ENCODE data around the gene SLC6A20. TPM values are rescaled to one million over a fixed set of nuclear protein-coding genes. Genes with fewer than 3 reads are reported as not detected.

The SLC6A20 gene
- total RNA-seq, 1 experiment from 2014 or later = 0.09 TPM

DNA sequence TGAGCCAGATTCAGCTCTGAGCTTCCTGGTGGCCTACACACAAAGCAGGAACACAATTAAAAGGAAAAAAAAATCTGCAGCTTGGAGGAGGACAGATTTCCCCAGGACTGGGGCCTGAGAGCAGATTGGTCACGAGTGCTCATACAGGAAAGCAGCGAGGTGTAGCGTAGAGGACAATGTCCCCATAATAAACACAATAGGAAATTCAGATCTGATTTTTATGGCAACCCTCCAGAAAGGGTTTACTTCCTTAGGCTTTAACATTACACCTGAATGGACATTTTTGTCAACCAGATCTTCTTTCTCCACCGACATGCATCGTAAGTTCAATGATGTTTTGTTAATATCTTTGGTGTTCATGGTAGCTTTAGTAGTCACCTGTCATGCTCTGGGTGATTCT, 23.3 kb downstream of the SLC6A20 start:
- Histone ChIP-seq H3K14ac (ENCODE audit: insufficient read depth, low read length) (no peak overlapping the region), H3K56ac (ENCODE audit: insufficient read length, low read depth, low read length) (no peak overlapping the region), H3K27me3 (ENCODE audit: insufficient read depth, low read length) (no peaks in the 10 kb centered on the region), H2BK120ac (ENCODE audit: low read depth, low read length, poor library complexity, severe bottlenecking) (no peak overlapping the region), H4K20me1 (ENCODE audit: control insufficient read depth, insufficient read depth, insufficient read length) (no peaks in the 10 kb centered on the region), H2BK15ac (ENCODE audit: low read depth, low read length) (no peak overlapping the region), H2BK5ac (ENCODE audit: insufficient read length, low read length) (no peak overlapping the region), H3K23me2 (ENCODE audit: insufficient read length, low read depth, low read length, poor library complexity, severe bottlenecking) (no peaks in the 10 kb centered on the region), H3T11ph (ENCODE audit: low read length) (no peak overlapping the region), H2BK12ac (ENCODE audit: insufficient read length, low read depth, low read length) (no peak overlapping the region), H3K9ac (ENCODE audit: extremely low read depth, insufficient read length, low read length) (no peak overlapping the region), H4K91ac (ENCODE audit: insufficient read length, low read depth, low read length) (no peak overlapping the region), H3K23ac (ENCODE audit: insufficient read length, low read depth, low read length) (no peak overlapping the region), H3K79me2 (ENCODE audit: insufficient read depth, low read length) (no peaks in the 10 kb centered on the region), H2BK20ac (ENCODE audit: low read depth, low read length, poor library complexity, severe bottlenecking) (no peak overlapping the region), H4K5ac (ENCODE audit: insufficient read length, low read depth, low read length) (no peak overlapping the region), H3K4me1 (ENCODE audit: insufficient read depth, low read length) (no peaks in the 10 kb centered on the region), H3K9me3 (ENCODE audit: control insufficient read depth, low read depth, low read length) (no peaks in the 10 kb centered on the region), H3K79me1 (ENCODE audit: insufficient read depth, low read depth, low read length, poor library complexity, severe bottlenecking) (no peaks in the 10 kb centered on the region), H3K4me2 (ENCODE audit: insufficient read depth, insufficient read length, low read length) (no peak overlapping the region), H4K8ac (replicated peaks; ENCODE audit: insufficient read length, low read depth, low read length) (no peak overlapping the region), H2AK5ac (ENCODE audit: insufficient read length, low read length) (no peak overlapping the region), H3K27ac (ENCODE audit: insufficient read length, low read depth, low read length) (no peak overlapping the region), H3K18ac (ENCODE audit: insufficient read length, low read depth, low read length) (no peak overlapping the region), H2AFZ (ENCODE audit: low read length) (no peak overlapping the region), H3K4ac (ENCODE audit: low read depth, low read length) (no peak overlapping the region)
- peak; percentile 6 for DNase-seq
- H3K4me1 Mint-ChIP-seq = peaks cover 11 to 16% of the 10 kb centered on the region in 2 experiments
- no peak overlapping the region for H3K4me3 Mint-ChIP-seq
- TF ChIP-seq, protein P1, sequence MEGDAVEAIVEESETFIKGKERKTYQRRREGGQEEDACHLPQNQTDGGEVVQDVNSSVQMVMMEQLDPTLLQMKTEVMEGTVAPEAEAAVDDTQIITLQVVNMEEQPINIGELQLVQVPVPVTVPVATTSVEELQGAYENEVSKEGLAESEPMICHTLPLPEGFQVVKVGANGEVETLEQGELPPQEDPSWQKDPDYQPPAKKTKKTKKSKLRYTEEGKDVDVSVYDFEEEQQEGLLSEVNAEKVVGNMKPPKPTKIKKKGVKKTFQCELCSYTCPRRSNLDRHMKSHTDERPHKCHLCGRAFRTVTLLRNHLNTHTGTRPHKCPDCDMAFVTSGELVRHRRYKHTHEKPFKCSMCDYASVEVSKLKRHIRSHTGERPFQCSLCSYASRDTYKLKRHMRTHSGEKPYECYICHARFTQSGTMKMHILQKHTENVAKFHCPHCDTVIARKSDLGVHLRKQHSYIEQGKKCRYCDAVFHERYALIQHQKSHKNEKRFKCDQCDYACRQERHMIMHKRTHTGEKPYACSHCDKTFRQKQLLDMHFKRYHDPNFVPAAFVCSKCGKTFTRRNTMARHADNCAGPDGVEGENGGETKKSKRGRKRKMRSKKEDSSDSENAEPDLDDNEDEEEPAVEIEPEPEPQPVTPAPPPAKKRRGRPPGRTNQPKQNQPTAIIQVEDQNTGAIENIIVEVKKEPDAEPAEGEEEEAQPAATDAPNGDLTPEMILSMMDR (conservative IDR thresholded peaks at IDR 0.05) = no peak
- H3K9me3 Mint-ChIP-seq = peaks cover 0 to 2% of the 10 kb centered on the region in 2 experiments; a peak in 1 of 5 replicates
- no peaks in the 10 kb centered on the region; a peak in 2 of 7 replicates for H3K36me3 Mint-ChIP-seq (ENCODE audit: insufficient read depth in 1 of 3, low read depth in 3 of 3)
- no CpG with 5 or more reads among the region's 5 CpGs for WGBS (ENCODE audit: extremely low coverage, insufficient read length, low lambda C conversion rate)
- peaks cover 5% of the 10 kb centered on the region for H3K27me3 Mint-ChIP-seq (ENCODE audit: low read depth)
- no peak overlapping the region for H3K27ac Mint-ChIP-seq
